Uterus (tissue), 2 donors: ENCODE measurements around the gene SERPINE2.

Source experiments
- CTCF ChIP-seq, 4 experiments: fragments of 200-600 bp in 2 of 4; fragments of 450-650 bp in 2 of 4; sonication (generic) in 2 of 4; IDR thresholded peaks; one replicate each; pipeline ENCODE4 v1.5.1; 2016 to 2019; ENCODE audit warnings: antibody characterized with exemption in 4 of 4, mild to moderate bottlenecking in 2 of 4, moderate library complexity in 1 of 4
- POLR2A ChIP-seq, 2 donors: fragments of 450-650 bp; IDR thresholded peaks; one replicate each; pipeline ENCODE4 v1.6.1; 2016; ENCODE audit warnings: antibody characterized with exemption in 2 of 2, mild to moderate bottlenecking in 1 of 2, moderate library complexity in 1 of 2

GRCh38 chr2:224029876-224030275 is 9.2 kb downstream of the SERPINE2 start:
- TF ChIP-seq CTCF (IDR thresholded peaks at IDR 0.05), result no peak
- TF ChIP-seq POLR2A (IDR thresholded peaks at IDR 0.05), result no peak
